GM19324 (cell line): ENCODE measurements around the gene GNA12.
"Not testable (repeated sequence)": the region's sequence is repeated elsewhere in the genome, so short reads cannot be mapped to it uniquely, and the experiment has no call there.

ENCODE experiments used
- ATAC-seq: cut with Tn5 transposase; IDR thresholded peaks from one replicate; pipeline ENCODE4 v1.9.1; 2021; ENCODE audit warnings: mild to moderate bottlenecking, moderate library complexity; ENCODE audit not compliant: unreplicated experiment, low FRiP score

The GNA12 gene

DNA sequence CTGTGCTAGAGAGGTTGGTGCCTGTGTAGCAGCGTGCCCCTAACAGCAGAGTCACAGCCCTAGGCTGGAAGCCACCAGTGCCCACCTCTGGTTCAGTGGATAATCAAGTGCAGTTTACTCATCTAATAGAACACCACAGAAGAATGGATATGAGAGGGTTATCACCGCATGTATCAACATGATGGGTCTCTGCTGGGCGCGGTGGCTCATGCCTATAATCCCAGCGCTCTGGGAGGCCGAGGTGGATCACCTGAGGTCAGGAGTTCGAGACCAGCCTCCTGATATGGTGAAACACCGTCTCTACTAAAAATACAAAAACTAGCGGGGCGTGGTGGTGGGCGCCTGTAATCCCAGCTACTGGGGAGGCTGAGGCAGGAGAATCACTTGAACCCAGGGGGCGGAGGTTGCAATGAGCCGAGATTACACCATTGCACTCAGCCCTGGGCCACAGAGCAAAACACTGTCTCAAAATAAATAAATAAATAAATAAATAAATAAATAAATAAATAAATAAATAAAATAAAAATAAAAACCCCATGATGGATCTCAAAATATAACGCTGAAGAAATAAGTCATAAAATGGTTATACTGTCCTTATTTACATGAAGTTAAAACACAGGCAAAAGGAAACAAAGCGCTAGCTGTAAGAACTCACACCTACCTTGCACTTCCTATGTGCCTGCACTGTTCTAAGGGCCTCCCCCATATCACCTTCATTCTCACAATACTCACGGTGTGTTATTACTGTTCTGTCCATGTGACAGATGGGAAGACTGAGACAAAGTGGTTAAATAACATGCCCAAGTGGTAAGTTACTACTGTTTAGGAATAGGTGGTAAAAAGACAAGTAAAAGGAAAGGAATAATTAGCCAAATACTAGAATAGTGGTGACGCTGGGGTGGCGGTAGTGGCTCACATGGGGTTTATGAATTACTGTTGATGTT is 85.2 kb downstream of the GNA12 start:
- ATAC-seq = no peak

DNA sequence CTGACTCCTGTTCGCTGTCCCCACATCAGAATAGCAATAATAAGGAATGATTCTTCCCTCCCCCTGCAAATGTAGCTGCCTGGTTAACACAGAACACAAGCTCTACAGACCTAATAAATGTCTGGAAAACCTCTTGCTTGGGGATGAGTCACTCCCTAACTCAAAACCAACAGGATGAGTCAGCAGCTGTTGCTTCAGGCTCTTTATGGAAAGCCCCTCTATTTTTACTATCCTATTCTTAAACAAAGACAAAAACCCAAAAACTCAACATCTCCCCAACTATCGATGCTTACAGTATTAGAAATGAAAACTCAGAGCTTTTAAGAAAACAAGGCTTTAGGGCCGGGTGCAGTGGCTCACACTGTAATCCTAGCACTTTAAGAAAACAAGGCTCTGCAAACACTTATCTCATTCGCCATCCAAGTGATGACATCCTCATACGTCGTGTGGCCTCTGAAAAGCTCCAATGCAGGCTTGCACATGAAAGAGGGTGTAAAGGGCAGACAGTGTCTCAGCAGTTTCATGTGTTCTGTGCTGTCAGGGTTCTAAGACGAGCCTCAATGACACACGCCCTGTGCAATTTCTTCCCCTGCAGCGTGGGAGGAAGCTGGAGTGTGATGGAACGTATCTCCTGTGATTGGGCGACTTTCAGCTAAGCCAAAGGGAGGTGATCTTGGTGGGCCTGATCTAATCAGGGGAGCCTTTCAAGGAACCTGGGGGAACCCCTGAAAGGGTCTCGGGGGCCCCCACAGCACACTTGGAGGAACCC is 86.0 kb downstream of the GNA12 start:
- ATAC-seq = peak; percentile 41

DNA sequence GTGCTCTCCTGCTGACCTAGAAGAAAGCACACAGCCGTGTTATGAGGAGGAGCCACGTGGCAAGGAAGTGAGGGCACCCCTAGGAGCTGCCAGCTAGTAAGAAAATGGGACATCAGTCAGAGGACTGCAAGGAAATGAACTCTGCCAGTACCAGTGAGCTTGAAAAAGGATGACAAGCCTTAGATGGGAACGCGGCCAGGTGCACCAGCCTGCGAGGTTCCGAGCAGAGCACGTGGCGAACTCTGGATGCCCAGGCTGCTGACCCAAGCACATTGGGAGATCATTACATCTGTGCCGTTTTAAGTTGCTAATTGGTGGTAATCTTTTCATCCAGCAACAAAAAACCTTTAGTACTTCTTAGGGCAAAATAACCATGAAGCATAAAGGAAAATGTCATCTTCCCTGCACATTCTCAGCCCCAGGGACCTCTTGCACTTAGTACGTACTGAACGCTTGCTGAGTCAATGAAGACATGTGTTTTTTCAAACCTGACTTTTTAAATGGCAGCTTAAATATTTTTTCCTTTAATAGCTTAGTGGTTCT is 86.7 kb downstream of the GNA12 start:
- ATAC-seq = no peak

DNA sequence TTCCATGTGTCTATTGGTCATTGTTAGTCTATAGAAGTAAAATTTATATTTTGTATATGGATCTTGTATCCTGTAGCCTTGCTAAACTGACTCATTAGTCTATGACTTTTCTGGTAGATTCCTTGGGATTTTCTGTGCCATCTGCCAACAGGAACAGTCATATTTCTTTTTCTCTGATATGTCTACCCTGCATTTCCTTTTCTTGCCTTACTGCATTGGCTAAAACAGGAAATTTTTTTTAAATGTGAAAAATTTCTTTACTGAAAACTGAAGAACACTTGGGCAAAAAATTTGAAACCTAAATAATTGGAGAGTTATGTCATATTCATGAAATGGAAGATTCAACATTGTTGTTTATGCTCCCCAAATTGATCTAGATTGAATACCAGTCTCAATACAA is 88.6 kb downstream of the GNA12 start:
- ATAC-seq = no peak

DNA sequence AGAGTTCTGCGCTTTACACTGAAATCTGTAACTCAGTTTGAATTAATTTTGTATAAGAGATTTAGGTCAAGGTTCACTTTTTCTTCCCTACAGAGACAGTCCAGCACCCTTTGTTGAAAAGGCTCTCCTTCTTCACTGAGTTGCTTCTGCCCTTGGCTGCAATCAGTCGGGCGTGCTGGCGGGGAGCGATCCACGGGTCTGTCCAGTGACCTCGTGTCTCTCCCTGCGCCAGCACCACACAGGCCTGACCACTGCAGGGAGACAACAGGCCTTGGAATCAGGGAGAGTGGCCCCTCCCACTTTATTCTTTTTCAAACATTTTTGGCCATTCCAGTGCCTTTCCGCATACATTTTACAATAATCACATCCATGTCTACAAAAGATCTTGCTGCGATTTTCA is 89.2 kb downstream of the GNA12 start:
- ATAC-seq = no peak

DNA sequence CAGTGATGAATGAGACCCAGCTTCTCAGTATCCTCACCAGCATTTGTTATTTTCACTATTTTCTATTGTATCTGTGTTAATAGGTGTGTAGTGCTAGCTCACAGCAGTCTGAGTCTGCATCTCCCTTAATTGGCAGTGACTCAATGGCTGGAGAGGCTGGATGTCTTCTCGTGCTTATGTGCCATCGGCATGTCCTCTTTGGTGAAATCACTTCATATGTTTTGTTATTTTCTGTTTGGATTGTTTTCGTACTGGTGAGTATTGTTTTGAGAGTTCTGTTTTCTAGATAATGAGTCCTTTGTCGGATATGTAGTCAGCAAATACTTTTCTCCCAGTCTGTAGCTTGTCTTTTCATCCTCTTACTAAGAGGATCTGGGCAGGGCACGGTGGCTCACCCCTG is 90.0 kb downstream of the GNA12 start:
- no peak for ATAC-seq

DNA sequence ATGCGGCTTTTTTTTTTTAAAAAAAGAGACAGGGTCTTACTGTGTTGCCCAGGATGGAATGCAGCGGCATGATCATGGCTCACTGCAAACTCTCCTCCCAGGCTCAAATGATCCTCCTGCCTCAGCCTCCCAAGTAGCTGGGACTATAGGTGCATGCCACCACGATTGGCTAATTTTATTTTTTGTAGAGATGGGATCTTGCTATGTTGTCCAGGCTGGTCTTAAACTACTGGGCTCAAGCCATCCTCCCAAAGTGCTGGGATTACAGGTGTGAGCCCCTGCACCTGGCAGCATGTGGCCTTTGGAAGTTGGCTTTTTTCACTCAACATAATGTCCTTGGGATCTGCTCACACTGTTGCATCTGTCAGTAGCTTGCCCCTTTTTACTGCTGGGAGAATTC is 91.0 kb downstream of the GNA12 start:
- no peak for ATAC-seq

DNA sequence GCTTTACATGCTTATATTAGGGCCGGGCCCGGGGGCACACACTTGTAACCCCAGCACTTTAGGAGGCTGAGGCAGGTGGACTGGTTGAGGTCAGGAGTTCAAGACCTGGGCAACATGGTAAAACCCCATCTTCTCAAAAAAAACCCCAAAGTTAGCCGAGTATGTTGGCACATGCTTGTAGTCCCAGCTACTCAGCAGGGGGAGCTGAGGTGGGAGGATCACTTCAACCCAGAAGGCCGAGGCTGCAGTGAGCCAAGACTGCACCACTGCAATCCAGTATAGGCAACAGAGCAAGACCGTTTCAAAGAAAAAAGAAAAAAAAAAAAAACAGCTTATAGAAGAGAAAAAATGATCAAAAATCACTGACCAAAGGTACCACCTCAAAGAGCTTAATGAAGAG is 93.0 kb downstream of the GNA12 start:
- ATAC-seq = no peak

DNA sequence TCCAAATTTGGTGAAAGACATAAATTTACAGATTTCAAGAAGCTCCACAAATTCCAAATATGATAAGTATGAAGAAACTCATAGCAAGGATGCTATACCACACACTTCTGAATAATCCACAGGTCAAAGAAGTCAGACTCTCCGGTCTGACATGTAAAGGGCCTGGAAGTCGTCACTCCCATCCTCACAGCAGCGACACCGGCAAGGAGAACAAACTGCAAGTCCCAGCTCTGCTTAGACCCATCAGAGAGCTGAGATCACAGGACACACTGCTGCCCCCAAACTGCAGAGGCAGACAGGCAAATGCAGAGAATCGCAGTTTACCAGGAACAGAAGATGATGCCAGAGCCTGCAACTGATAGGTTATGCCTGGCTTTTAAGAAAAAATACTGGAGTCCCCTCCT is 94.1 kb downstream of the GNA12 start:
- no peak for ATAC-seq

DNA sequence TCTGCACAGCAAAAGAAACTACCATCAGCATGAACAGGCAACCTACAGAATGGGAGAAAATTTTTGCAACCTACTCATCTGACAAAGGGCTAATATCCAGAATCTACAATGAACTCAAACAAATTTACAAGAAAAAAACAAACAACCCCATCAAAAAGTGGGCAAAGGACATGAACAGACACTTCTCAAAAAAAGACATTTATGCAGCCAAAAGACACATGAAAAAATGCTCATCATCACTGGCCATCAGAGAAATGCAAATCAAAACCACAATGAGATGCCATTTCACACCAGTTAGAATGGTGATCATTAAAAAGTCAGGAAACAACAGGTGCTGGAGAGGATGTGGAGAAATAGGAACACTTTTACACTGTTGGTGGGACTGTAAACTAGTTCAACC is 95.4 kb downstream of the GNA12 start:
- not testable (repeated sequence) for ATAC-seq

DNA sequence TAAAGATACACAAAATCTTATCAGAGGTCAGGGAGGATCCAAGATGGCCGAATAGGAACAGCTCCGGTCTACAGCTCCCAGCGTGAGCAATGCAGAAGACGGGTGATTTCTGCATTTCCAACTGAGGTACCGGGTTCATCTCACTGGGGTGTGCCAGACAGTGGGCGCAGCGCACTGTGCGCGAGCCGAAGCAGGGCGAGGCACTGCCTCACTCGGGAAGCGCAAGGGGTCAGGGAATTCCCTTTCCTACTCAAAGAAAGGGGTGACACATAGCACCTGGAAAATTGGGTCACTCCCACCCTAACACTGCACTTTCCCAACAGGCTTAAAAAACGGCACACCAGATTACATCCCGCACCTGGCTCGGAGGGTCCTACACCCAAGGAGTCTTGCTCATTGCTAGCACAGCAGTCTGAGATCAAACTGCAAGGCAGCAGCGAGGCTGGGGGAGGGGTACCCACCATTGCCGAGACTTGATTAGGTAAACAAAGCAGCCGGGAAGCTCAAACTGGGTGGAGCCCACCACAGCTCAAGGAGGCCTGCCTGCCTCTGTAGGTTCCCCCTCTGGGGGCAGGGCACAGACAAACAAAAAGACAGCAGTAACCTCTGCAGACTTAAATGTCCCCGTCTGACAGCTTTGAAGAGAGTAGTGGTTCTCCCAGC is 100.5 kb downstream of the GNA12 start:
- not testable (repeated sequence) for ATAC-seq

DNA sequence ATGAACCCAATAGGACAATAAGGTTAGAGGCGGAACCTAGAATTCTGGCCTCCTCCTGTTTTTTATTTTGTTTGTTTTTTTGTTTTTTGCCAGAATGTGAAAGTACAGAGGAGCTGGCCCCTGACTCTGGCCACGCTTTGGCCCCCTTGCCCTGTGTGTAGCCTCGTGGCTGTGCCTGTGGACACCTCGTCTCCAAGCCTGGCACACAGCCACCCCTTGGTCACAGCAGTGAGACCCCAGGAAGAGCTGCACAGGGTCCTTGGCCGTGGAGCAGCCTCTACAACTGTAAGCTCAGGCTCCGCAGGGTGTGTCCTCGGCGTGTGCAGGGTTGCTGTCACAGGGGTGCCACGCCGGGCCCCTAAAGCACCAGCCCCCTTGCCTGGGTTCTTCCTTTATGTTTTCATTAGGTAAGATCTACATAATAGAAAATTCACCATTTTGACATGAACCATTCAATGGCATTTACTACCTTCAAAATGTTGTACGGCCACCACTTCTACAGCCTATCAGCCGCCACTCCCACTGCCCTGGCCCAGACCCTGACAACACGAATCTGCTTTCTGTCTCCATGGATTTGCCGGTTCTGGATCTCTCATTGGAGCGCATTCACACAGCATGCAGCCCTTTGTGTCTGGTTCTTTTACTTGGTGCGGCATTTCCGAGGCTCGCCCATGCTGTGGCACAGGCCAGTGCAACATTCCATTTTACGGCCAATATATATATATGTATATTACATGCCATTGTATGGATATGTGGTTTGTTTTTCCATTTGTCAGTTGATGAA is 105.2 kb downstream of the GNA12 start:
- no peak for ATAC-seq

DNA sequence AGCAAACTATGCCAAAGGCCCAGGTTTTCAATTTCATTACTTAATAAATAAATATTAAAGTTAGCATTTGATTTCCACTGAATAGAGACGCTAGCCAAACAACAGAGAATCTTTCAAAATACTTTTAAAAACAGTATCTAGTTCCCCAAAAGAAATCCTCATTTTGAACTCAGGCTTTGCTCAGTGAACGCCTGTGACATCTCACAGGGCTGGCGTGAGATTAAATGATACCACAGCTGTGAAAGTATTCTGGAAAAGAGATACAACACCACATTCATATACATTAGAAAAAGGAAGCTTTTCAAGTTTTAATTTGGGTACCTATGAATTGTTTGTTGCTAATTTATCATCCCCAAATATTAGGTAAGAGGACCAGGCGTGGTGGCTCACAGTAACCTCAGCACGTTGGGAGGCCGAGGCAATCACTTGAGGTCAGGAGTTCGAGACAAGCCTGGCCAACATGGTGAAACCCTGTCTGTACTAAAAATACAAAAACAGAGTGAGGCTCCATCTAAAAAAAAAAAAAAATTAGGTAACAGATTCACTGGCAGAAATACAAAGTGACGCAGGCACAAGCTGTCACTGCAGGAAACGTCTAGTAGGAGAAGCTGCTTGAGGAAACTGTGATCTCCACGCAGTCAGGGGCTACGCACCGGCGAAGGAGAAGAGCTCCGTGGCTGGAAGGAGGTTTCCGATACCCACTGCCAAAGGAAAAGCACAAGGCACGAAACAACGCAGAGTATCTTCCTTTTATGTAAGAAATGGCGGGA is 106.2 kb downstream of the GNA12 start:
- ATAC-seq = no peak

DNA sequence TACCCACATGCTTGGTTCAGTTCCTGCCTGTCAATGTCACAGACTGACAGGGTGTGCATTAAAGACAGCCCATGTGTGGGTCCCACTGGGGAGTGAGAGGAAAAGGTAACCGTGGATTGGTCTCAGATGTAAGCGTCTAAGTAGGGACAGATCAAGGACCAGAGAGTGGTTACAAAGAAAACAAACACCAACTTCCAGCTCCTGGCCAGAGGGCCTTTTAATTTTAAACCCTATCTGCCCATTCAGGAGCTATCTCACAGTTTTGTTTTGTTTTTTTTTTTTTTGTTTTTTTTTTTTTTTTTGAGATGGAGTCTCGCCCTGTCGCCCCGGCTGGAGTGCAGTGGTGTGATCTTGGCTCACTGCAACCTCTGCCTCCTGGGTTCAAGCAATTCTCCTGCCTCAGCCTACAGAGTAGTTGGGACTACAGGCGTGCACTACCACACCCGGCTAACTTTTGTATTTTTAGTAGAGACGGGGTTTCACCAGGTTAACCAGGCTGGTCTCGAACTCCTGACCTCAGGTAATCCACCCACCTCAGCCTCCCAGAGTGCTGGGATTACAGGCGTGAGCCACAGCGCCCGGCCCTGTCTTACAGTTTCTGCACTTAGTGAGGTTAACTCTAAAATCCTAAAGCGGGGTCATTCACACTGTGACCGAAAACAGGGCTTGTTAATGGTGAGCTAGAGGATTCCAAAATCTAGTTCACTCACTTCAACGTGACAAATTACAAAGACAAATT is 106.9 kb downstream of the GNA12 start:
- ATAC-seq = not testable (repeated sequence)

DNA sequence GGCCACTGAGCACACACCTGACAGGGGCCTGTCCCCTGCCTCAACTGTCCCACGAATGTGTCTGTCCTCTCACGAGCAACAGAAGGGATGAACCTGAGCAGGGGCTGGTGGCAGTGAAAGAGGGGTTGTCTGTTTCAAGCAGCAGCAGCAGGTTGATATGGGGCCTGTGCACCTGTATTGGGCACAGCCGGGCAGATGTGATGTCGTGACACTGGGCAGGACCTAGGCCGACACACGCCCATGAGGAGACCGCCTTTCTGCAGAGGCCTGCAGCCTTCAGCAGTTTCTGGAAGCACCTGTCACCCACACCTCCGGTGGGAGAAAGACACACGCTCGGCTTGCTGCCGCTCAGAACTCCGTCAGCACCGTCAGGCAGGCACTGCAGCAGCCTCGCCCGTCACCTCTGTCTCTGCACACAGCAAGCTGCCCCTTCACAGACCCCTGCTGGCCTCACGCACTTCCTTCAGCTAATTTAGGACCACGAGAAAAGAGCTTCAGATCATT is 107.6 kb downstream of the GNA12 start:
- no peak for ATAC-seq

DNA sequence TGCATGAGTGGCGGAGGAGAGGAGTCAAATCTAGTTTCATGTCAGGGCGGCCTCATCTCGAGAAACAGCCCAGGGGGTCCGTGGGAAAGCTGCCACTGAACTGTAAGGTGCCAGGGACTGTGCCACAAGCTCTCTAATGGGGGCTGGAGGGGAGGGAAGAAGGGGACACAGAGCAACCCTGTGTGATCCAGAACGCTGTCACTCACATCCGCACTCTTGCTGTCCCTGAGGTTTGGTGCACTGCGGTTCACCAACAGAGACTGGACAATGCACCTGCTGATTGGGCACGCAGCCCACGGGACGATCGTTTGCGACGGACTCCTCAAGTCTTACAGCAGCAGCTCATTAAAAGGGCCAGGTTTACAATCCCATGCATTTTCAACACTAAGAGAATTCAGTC is 108.4 kb downstream of the GNA12 start:
- ATAC-seq = no peak

DNA sequence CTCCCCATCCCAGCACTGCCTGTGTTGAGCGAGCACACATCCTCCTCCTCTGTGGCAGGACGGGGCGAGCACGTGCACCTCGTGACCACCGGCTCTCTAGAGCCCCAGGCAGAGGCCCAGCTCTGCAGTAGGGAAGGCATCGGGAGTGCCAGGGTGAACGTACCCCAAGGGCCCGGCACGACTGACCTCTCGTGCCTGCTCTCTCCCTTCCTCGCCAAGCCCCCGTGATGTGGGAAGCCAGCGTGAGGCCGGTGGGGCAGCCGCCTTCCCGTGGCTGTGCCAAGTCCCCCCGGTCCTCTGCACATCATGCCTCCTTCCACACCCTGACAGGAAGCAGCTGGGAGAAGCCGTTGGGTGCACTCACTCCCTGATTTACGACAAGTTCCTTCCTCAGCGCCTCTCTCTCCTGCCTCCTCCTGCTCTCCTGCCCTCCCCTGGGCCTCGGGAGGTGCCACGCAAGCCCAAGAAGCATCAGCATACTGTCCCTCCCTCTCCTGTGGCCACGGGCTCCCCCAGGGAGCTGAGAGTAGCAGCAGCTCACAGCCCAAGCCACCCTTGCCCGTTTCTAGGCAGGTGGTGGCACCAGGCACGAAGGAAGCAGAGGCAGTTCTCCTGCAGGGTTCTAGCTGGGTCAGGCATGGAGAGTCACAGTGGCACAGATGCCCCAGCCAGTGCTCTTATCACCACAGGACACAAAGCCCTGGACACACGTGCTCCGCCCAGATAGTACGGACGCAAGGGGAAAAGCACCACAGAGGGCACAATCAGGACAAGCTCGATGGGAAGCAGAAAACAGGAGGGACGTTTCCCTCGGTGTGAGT is 109.1 kb downstream of the GNA12 start:
- no peak for ATAC-seq
